CD4-positive, alpha-beta T cell (primary cell): Measurements from ENCODE around the gene SLC46A1. TPM values are rescaled to one million over a fixed set of nuclear protein-coding genes. Genes with fewer than 3 reads are reported as not detected.

Experiments
- ATAC-seq: fragments of 200-7000 bp; cut with Tn5 transposase; one replicate; pipeline ENCODE4 v1.10.0; 2022; ENCODE audit warnings: mild to moderate bottlenecking; ENCODE audit not compliant: poor library complexity
- CTCF ChIA-PET: fragments of 350-600 bp; sonication (Branson Sonifier 250); formaldehyde crosslinking; loops from one replicate; lab custom pipeline; 2021; ENCODE audit warnings: antibody characterized with exemption, inconsistent platforms; lab: Charles Lee
- POLR2A ChIA-PET: fragments of 350-600 bp; sonication (Branson Sonifier 250); formaldehyde crosslinking; loops from one replicate; lab custom pipeline; 2021; ENCODE audit warnings: antibody characterized with exemption, inconsistent platforms; lab: Charles Lee
- DNase-seq, 14 experiments: peaks; one replicate each; pipeline ENCODE4 v3.0.0-alpha.2; 2013 to 2020; ENCODE audit warnings: mixed read lengths in 2 of 14
- H3K27ac ChIP-seq, 2 donors: one replicate each; pipeline versions ENCODE4 v1.5.1 to v1.7.0; 2013; ENCODE audit warnings: low read length in 2 of 2, low read depth in 1 of 2, mild to moderate bottlenecking in 1 of 2
- H3K27me3 ChIP-seq, 2 experiments: 1 replicate in 1 of 2; 2 replicates in 1 of 2; pipeline versions ENCODE4 v1.6.1 to v1.7.0; 2013; ENCODE audit warnings: low read length in 2 of 2, control low read depth in 1 of 2, mild to moderate bottlenecking in 1 of 2, moderate library complexity in 1 of 2; ENCODE audit not compliant: insufficient read depth in 2 of 2, control insufficient read depth in 1 of 2
- H3K36me3 ChIP-seq: one replicate; pipeline ENCODE4 v1.6.1; 2013; ENCODE audit warnings: low read length, control low read depth; ENCODE audit not compliant: insufficient read depth
- H3K4me1 ChIP-seq: one replicate; pipeline ENCODE4 v1.6.1; 2013; ENCODE audit warnings: low read length, control low read depth; ENCODE audit not compliant: insufficient read depth
- H3K4me3 ChIP-seq: one replicate; pipeline ENCODE4 v1.5.1; 2013; ENCODE audit warnings: mild to moderate bottlenecking, low read length, moderate library complexity
- H3K9me3 ChIP-seq, 2 experiments: 1 replicate in 1 of 2; 2 replicates in 1 of 2; pipeline versions ENCODE4 v1.6.1 to v1.7.0; 2013; ENCODE audit warnings: low read length in 2 of 2, mild to moderate bottlenecking in 2 of 2, control low read depth in 1 of 2, moderate library complexity in 1 of 2; ENCODE audit not compliant: control insufficient read depth in 1 of 2, insufficient read depth in 1 of 2
- H3K27ac Mint-ChIP-seq: one replicate; pipeline ENCODE4 v1.8.0; 2020; ENCODE audit warnings: mixed read lengths
- H3K27me3 Mint-ChIP-seq: one replicate; pipeline ENCODE4 v1.8.0; 2021; ENCODE audit warnings: mixed read lengths
- H3K36me3 Mint-ChIP-seq: one replicate; pipeline ENCODE4 v1.8.0; 2021; ENCODE audit warnings: low read depth, mixed read lengths
- H3K4me1 Mint-ChIP-seq: one replicate; pipeline ENCODE4 v1.8.0; 2021; ENCODE audit warnings: low read depth, mixed read lengths
- H3K4me3 Mint-ChIP-seq: one replicate; pipeline ENCODE4 v1.8.0; 2020; ENCODE audit warnings: mild to moderate bottlenecking, mixed read lengths
- H3K9me3 Mint-ChIP-seq: one replicate; pipeline ENCODE4 v1.8.0; 2020; ENCODE audit warnings: mixed read lengths
- intact Hi-C, 2 experiments: fragments of 100-400 bp; cut with DNase I in 1 of 2; cut with micrococcal nuclease in 1 of 2; formaldehyde crosslinking; loops; one replicate each; pipeline versions ENCODE4 v1.15.1 to v1.9.0; 2023 to 2025; cut with DNase I, micrococcal nuclease
- total RNA-seq, 174 experiments: library from RNA in 2 of 174; stranded (reverse) in 2 of 174; gene quantifications; one replicate each; pipeline ENCODE4 v1.2.3 and lab custom pipeline; 2021 to 2026
- TF ChIP-seq, protein P1 (sequence below): fragments of 200-600 bp; IDR thresholded peaks from one replicate; pipeline ENCODE4 v1.8.0; 2022; ENCODE audit warnings: antibody characterized with exemption, mild to moderate bottlenecking

The SLC46A1 gene
- total RNA-seq, 2 experiments from 2014 or later = 0.44 to 0.45 TPM

DNA sequence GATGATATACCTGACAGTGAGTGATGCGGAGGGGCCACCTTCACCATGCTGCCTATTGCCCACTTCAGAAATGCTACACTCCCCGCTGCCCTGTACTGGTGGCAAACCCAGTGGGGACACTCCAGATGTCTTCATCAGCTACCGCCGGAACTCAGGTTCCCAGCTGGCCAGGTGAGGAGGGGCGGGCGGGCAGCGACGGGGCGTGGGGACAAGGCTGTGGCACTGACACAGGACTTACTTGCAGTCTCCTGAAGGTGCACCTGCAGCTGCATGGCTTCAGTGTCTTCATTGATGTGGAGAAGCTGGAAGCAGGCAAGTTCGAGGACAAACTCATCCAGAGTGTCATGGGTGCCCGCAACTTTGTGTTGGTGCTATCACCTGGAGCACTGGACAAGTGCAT is 17.9 kb downstream of the SLC46A1 start:
- no peak overlapping the region for H3K27ac ChIP-seq
- H3K4me3 ChIP-seq = no peak overlapping the region
- peaks cover 48% of the 10 kb centered on the region for H3K36me3 Mint-ChIP-seq
- intact Hi-C loops = loop anchor here in 1 of 2 experiments (10.0 kb wide), 1 partner anchor 157 kb away; no protein-coding TSS in a partner anchor
- TF ChIP-seq, protein P1, sequence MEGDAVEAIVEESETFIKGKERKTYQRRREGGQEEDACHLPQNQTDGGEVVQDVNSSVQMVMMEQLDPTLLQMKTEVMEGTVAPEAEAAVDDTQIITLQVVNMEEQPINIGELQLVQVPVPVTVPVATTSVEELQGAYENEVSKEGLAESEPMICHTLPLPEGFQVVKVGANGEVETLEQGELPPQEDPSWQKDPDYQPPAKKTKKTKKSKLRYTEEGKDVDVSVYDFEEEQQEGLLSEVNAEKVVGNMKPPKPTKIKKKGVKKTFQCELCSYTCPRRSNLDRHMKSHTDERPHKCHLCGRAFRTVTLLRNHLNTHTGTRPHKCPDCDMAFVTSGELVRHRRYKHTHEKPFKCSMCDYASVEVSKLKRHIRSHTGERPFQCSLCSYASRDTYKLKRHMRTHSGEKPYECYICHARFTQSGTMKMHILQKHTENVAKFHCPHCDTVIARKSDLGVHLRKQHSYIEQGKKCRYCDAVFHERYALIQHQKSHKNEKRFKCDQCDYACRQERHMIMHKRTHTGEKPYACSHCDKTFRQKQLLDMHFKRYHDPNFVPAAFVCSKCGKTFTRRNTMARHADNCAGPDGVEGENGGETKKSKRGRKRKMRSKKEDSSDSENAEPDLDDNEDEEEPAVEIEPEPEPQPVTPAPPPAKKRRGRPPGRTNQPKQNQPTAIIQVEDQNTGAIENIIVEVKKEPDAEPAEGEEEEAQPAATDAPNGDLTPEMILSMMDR = no peak
- CTCF ChIA-PET = no interaction called here
- no peak for DNase-seq
- H3K27ac Mint-ChIP-seq = no peak overlapping the region
- no peaks in the 10 kb centered on the region for H3K27me3 ChIP-seq
- no peak for ATAC-seq
- peaks cover 23% of the 10 kb centered on the region for H3K4me1 Mint-ChIP-seq
- no peak overlapping the region for H3K4me3 Mint-ChIP-seq
- H3K27me3 Mint-ChIP-seq = no peaks in the 10 kb centered on the region
- H3K9me3 Mint-ChIP-seq = no peaks in the 10 kb centered on the region
- POLR2A ChIA-PET = no interaction called here
- peaks cover 24% of the 10 kb centered on the region for H3K4me1 ChIP-seq
- no peaks in the 10 kb centered on the region for H3K9me3 ChIP-seq
- peaks cover 49% of the 10 kb centered on the region for H3K36me3 ChIP-seq

- POLR2A ChIA-PET = interaction anchor here (3.1 to 4.9 kb wide), 2 partner anchors 15 to 51 kb away, joined by 14 to 31 read pairs; partner anchors contain the start of genes IFT20, SARM1, TNFAIP1 and VTN
- peaks cover 28% of the 10 kb centered on the region for H3K4me1 ChIP-seq
- H3K27ac Mint-ChIP-seq = no peak overlapping the region
- peaks cover 32% of the 10 kb centered on the region for H3K4me1 Mint-ChIP-seq
- ATAC-seq (no peak), DNase-seq (no peak)
- H3K9me3 ChIP-seq = no peaks in the 10 kb centered on the region
- peaks cover 39% of the 10 kb centered on the region for H3K36me3 Mint-ChIP-seq
- no peaks in the 10 kb centered on the region for H3K9me3 Mint-ChIP-seq
- intact Hi-C loops = loop anchor here in 1 of 2 experiments (10.0 kb wide), 1 partner anchor 158 kb away; no protein-coding TSS in a partner anchor
- TF ChIP-seq, protein P1 = no peak
- H3K36me3 ChIP-seq = peaks cover 34% of the 10 kb centered on the region
- no peak overlapping the region for H3K4me3 ChIP-seq
- H3K27ac ChIP-seq = no peak overlapping the region
- no peaks in the 10 kb centered on the region for H3K27me3 ChIP-seq
- H3K27me3 Mint-ChIP-seq = peaks cover 8% of the 10 kb centered on the region
- CTCF ChIA-PET = no interaction called here
- peak overlapping the region; percentile 56 for H3K4me3 Mint-ChIP-seq
These were observed 19.6 kb downstream of the SLC46A1 start for GRCh38 chr17:28386391-28386790.

DNA sequence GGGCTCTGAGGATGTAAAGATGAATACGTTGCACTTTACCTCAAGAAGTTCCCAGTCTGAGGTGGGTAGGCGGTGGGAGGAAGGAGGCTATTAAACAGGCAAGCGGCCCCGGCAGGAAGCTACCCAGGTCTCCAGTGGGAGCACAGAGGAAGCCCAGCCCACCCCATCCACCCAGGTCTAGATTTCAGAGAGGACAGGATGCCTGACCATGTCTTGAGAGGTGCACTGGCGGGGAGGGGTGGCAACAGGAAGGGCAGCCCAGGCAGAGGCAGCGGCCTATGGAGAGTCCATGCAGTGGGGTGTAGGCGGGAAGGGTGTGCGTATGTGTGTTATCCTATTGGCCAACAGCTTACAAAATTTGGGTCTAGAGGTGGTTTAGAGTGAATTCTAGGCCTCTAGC is 20.6 kb downstream of the SLC46A1 start:
- Histone ChIP-seq H3K4me3 (peak overlapping the region; percentile 94), H3K27ac (no peak overlapping the region), H3K36me3 (peaks cover 24% of the 10 kb centered on the region), H3K27me3 (no peaks in the 10 kb centered on the region), H3K9me3 (no peaks in the 10 kb centered on the region), H3K4me1 (peaks cover 29% of the 10 kb centered on the region)
- ChIA-PET CTCF (interaction anchor here (1.3 kb wide), 1 partner anchor 50 kb away, joined by 4 read pairs; the partner anchor contains the start of genes IFT20 and TNFAIP1), POLR2A (interaction anchor here (1.0 to 4.9 kb wide), 6 partner anchors 13 to 192 kb away, joined by 4 to 31 read pairs (median 11); partner anchors contain the start of genes ALDOC, IFT20, POLDIP2 and SARM1)
- Mint-ChIP-seq H3K4me1 (peaks cover 34% of the 10 kb centered on the region), H3K36me3 (peaks cover 29% of the 10 kb centered on the region), H3K27me3 (peaks cover 8% of the 10 kb centered on the region), H3K27ac (no peak overlapping the region), H3K9me3 (no peaks in the 10 kb centered on the region), H3K4me3 (peak overlapping the region; percentile 94)
- DNase-seq (peak in 1 of 14 experiments; percentile 43), ATAC-seq (no peak)
- TF ChIP-seq, protein P1 = no peak
- intact Hi-C loops = loop anchor here in 1 of 2 experiments (10.0 kb wide), 1 partner anchor 159 kb away; no protein-coding TSS in a partner anchor
